NK-92 (cell line): ENCODE results near the gene XNDC1N.

Experiments used
- DNase-seq: peaks from one replicate; lab custom pipeline; 2025; ENCODE audit not compliant: unreplicated experiment; lab: John Stamatoyannopoulos, UW

The XNDC1N gene

GRCh38 chr11:71927820-71928736 lies at the start of gene XNDC1N:
XNDC1N (minus strand) TSS chr11:71928594; CDS start chr11:71923353, 5,241 bp downstream.
- DNase-seq, result no peak

- no peak for DNase-seq
These were observed 49.5 kb upstream of the XNDC1N start for GRCh38 chr11:71977743-71978418.

- DNase-seq, result no peak
These were observed 48.7 kb upstream of the XNDC1N start for GRCh38 chr11:71977090-71977489.

GRCh38 chr11:71976551-71976950 lies 48.2 kb upstream of the XNDC1N start:
- no peak for DNase-seq

GRCh38 chr11:71971680-71972079 lies 43.3 kb upstream of the XNDC1N start:
- no peak for DNase-seq

GRCh38 chr11:71964641-71965040 lies 36.2 kb upstream of the XNDC1N start:
- no peak for DNase-seq

- DNase-seq, result no peak
These were observed 35.1 kb upstream of the XNDC1N start for GRCh38 chr11:71963468-71963867.

- no peak for DNase-seq
These were observed 34.1 kb upstream of the XNDC1N start for GRCh38 chr11:71962428-71963038.

- no peak for DNase-seq
These were observed 27.6 kb upstream of the XNDC1N start for GRCh38 chr11:71955898-71956456.

GRCh38 chr11:71951741-71952310 lies 23.4 kb upstream of the XNDC1N start:
- DNase-seq, result no peak

GRCh38 chr11:71949034-71949433 lies 20.6 kb upstream of the XNDC1N start:
- DNase-seq, result no peak

GRCh38 chr11:71948314-71949027 lies 20.1 kb upstream of the XNDC1N start:
- no peak for DNase-seq

GRCh38 chr11:71947498-71947897 lies 19.1 kb upstream of the XNDC1N start:
- no peak for DNase-seq

- DNase-seq, result no peak
These were observed 17.8 kb upstream of the XNDC1N start for GRCh38 chr11:71946144-71946571.

- no peak for DNase-seq
These were observed 12.3 kb upstream of the XNDC1N start for GRCh38 chr11:71940561-71941219.

GRCh38 chr11:71937826-71938225 lies 9.4 kb upstream of the XNDC1N start:
- DNase-seq, result no peak

GRCh38 chr11:71936825-71937224 lies 8.4 kb upstream of the XNDC1N start:
- DNase-seq, result no peak

GRCh38 chr11:71935338-71935925 lies 7.0 kb upstream of the XNDC1N start:
- DNase-seq, result no peak

GRCh38 chr11:71934213-71934612 lies 5.8 kb upstream of the XNDC1N start:
- DNase-seq, result no peak
